ENCODE results near the gene BBX.
"Not testable (repeated sequence)": the region's sequence is repeated elsewhere in the genome, so short reads cannot be mapped to it uniquely, and the experiment has no call there.

BBX gene

DNA sequence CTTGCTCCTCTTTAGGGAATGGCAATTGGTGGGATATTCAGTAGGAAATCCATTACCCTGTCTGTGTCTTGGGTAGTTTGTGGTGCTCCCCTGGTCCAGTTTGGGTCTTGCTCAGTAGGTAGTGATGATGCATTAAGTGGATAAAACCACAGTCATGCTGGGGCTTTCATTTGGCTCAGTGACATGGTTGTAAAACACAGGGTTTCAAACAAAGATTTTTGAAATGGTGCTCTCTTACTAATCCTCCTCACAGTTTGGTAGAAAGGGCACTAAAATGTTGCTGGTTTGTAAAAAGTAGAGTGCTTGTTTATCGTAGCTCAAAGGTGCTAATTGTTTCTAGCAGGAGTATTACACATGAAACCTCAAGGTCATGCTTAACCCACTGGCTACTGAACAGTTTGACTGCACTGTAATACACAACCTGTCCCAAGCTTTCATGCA is 22.9 kb downstream of the BBX start:
- no peak for DNase-seq

DNA sequence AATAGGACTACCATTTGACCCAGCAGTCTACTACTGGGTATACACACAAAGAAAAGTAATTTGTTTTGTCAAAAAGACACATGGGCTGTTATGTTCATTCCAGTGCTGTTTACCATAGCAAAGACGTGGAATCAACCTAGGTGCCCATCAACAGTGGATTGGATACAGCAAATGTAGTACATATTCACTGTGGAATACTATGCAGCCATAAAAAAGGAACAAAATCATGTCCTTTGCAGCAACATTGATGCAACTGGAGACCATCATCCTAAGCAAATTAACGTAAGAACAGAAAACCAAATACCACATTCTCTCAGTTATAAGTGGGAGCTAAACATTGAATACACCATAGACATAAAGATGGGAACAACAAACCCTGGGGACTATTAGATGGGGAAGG is 25.8 kb downstream of the BBX start:
- no peak for DNase-seq

- DNase-seq = no peak
Measured at GRCh38 chr3:107555359-107555758, 32.6 kb downstream of the BBX start.

DNA sequence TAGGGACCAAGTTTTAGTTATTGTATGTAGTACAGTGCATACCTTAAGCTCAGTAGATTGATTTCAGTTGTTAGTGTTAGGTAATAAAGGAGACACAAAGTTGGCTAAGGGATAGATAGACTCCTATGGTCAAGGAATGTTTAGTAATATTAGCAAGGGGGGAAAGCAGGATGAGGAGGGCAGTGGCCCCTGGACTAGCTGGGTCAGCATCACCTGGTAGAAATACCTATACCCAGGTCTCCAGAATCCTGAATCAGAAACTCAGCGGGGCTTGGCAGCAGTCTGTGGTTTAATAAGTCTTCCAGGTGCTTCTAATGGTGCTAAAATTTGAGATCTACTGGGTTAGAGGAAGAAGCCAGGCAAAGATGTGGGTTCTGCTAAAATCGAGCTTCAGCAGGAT is 35.0 kb downstream of the BBX start:
- no peak for DNase-seq

DNA sequence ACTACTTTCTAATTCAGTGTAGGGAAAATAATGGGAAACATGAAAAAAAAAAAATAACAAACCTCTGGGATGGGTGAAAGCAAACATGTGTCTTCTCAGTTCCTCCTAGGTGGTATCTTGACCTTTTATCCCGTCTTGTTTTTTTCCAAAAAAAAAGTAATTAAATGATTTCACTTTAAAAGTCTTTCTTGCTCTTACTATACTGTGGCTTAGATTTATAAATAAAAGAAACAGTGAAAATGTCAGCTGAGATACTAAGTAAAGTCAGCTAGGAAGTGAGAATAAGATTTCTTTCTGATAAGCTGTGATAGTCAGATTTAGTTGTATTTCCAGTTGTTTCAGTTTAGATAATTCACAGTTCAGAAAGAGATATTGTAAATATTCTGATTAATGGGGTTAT is 37.4 kb downstream of the BBX start:
- no peak for DNase-seq

GRCh38 chr3:107561980-107562379 is 39.2 kb downstream of the BBX start:
- no peak for DNase-seq

DNA sequence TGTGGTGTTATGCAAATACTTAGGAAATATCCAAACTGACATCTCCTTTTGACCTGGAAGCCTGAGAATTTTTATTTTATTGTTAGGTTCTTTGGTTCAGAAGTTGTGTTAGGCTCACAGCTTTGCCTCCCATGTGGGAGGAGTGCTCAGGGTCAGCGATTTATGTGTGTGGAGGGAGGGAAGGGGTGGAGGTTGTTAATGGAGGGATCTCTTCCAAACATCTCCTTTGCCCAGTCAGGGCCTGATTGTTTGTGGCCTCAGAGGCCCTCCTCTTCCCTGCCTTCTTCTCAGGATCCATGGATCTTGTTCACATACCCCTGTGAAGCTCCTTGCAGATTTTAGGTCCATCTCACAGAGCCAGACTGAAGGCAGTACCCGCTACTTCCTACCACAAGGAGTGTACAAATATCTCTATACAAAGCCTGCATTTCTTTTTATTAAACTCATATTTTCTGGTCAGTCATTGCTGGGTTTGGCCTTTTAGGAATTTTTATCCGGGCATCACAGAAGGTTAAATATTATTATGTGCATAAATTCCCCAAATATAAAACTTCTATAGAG is 40.3 kb downstream of the BBX start:
- DNase-seq = no peak

GRCh38 chr3:107565244-107565643 is 42.5 kb downstream of the BBX start:
- DNase-seq = not testable (repeated sequence)

GRCh38 chr3:107571089-107571488 is 48.3 kb downstream of the BBX start:
- not testable (repeated sequence) for DNase-seq

DNA sequence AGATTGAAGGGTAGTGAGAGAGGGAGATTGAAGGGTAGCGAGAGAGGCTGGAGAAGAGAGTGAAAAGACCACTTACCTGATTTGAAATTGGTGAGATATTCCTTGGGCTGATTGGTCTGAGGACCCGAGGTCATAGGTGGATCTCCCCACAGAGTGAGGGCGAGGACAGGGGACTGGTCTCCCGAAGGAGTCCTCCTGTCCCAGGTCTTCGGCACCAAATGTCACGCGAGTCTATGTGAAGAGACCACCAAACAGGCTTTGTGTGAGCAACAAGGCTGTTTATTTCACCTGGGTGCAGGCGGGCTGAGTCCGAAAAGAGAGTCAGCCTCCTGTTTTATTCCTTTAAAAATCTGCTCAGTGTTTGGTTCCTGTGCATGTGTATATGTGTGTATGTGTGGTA is 48.7 kb downstream of the BBX start:
- DNase-seq = not testable (repeated sequence)

- DNase-seq = peak; percentile 67
Measured at GRCh38 chr3:107574650-107575049, 51.9 kb downstream of the BBX start.

GRCh38 chr3:107578091-107578490 is 55.3 kb downstream of the BBX start:
- DNase-seq = no peak

DNA sequence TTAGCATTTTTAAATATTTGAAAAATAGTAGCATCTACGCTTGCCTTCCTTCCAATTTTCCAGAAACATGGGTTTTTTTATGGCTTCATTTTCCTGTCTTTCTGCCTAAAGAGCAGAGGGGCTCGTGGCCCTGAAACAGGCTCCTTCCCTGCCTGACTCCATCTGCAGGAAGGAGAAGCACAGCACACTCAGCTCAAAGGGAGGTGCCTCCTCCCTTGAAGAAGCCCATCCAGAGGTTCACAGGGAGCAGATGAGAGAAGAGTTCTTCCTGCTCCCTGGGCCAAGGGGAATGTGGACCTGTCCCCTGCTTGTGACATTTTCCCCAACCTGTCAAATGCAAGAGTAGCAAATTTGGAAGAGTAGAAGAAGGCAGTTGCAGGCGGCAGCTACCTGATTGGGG is 55.8 kb downstream of the BBX start:
- DNase-seq = no peak

DNA sequence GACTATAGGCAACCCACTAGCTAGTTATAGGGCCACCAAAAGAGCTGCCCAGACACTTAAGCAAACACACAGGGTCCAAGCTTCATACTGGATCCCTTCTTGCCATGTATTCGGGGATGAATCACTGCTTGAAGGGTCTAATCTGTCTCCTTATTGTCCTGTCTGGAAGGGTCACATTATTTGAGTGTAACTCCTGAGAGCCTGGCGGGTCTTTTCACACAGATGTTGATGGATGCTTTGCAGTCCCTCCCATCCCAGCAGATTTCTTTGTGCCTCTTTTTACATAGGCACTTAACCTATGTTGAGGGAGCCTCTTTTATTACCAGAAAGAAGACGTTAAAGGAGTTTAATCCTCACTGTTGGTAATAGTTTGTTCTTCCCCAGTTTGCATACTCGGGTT is 56.6 kb downstream of the BBX start:
- DNase-seq = no peak

- DNase-seq = no peak
Measured at GRCh38 chr3:107581230-107581629, 58.5 kb downstream of the BBX start.

DNA sequence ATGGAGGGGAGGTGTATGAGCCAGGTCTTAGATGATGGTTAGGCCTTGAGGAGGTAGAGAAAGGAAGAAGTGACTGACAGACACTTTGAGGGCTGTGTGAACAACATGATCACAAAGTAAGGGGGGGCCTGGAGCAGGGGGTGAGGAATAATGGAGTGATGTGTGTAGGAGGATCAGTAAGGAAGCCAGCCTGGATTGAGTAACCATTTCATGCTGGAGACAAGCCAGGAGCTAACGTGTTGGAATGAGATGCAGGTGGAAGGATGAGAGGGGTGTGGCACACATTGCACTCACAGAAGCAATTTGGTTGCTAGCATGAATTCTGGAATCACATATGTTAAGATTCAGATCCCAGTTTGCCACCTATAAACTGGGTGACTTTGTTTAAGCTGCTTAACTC is 65.5 kb downstream of the BBX start:
- no peak for DNase-seq

- DNase-seq = no peak
Measured at GRCh38 chr3:107589454-107589853, 66.7 kb downstream of the BBX start.

DNA sequence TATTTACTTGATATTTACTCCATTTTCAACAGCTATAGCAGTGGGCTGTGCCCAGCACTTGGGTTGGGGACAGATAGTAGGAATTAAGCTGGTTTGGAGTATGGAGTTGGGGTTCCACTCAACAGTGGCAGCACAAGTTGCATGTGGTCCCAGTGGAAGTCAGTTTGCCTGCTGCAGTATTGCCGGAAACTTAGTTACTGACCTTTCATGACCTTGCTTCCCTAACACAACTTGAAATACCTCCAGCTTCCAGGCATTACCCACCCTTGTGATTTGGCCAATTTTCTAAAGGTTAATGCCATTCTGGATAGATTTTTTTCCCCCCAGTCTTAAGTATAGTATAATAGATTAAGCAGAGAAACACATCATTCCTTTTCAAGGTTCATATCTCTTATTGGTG is 68.0 kb downstream of the BBX start:
- no peak for DNase-seq

- DNase-seq = no peak
Measured at GRCh38 chr3:107592073-107592472, 69.3 kb downstream of the BBX start.

- no peak for DNase-seq
Measured at GRCh38 chr3:107594870-107595269, 72.1 kb downstream of the BBX start.

GRCh38 chr3:107596639-107597038 is 73.9 kb downstream of the BBX start:
- DNase-seq = no peak

- DNase-seq = peak; percentile 86
Measured at GRCh38 chr3:107598926-107599771, 76.4 kb downstream of the BBX start.

- DNase-seq = no peak
Measured at GRCh38 chr3:107599772-107600145, 77.0 kb downstream of the BBX start.

GRCh38 chr3:107600780-107601179 is 78.0 kb downstream of the BBX start:
- DNase-seq = no peak
